ENCODE results near the gene ECI1. TPM values are rescaled to one million over a fixed set of nuclear protein-coding genes. Genes with fewer than 3 reads are reported as not detected.

The ECI1 gene
- total and polyA plus RNA-seq, 2 of the 13 experiments (the other 11 are each of a cell fraction or from before 2014, with no cell fraction given), result 82.0 to 102 TPM

DNA sequence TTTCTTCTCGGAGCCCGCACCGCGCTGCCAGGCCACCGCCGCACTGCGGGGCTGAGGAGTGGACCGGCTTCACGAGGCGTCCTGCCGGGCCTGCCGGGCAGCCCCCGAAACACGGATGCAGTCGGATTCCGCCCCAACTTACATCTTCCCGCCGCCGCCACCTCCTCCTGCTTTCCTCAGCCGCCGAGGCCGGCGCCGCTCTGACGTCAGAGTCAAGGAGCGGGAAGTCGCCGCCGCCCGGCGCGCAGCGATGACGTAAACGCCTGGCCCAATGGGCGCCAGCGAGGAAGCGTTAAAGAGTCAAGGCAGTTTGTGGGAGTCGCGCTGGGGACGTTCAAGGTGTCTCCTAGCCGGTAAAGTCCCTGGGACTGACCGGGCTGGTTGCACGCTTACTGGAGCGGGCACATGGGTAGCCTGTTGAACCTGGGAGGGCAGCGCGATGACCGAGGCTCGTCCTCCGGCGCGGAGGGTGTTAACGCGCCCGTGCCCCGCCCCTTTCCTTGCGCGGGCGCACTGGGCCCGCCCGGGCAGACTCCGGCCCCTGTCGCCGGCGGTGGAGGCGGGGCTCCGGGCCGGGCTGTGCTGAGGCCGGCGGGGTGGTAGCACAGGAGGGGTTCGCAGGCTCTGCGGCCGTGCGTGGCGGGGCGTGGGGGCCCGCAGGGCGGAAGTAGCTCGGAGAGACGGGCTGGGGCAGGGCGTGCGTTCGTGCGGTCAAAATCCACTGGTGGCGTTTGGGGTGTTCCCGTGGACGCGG is 16.7 kb upstream of the ECI1 start, which contains the start of gene RNPS1 (continued):
- TF ChIP-seq SMARCE1 (IDR thresholded peaks at IDR 0.05; ENCODE audit: borderline replicate concordance) (no peak), YY1 (IDR thresholded peaks at IDR 0.05; ENCODE audit: insufficient read depth, insufficient replicate concordance, low read depth, low read length) (peak; percentile 73), MAFG (CRISPR knock-in tag; IDR thresholded peaks at IDR 0.05) (no peak), ZNF230 (CRISPR knock-in tag; IDR thresholded peaks at IDR 0.05) (peak; percentile 71), MXI1 (IDR thresholded peaks at IDR 0.05; ENCODE audit: borderline replicate concordance, low read depth, low read length) (peak; percentile 65; the same call in 1 of the 3 replicates), NPAS2 (CRISPR knock-in tag; IDR thresholded peaks at IDR 0.05; ENCODE audit: borderline replicate concordance) (no peak), ZNF33A (CRISPR knock-in tag; IDR thresholded peaks at IDR 0.05; ENCODE audit: borderline replicate concordance) (no peak), MBNL3 (CRISPR knock-in tag; conservative IDR thresholded peaks at IDR 0.05) (no peak), ZNF430 (CRISPR knock-in tag; IDR thresholded peaks at IDR 0.05) (peak; percentile 83), ZSCAN31 (CRISPR knock-in tag; IDR thresholded peaks at IDR 0.05; ENCODE audit: low read depth) (no peak; the same call in 1 of the 2 replicates), SALL2 (CRISPR knock-in tag; IDR thresholded peaks at IDR 0.05) (peak; percentile 37; the same call in 1 of the 2 replicates), ZNF501 (CRISPR knock-in tag; IDR thresholded peaks at IDR 0.05) (peak; percentile 84), ESRRA (CRISPR knock-in tag; IDR thresholded peaks at IDR 0.05; ENCODE audit: low read depth) (peak; percentile 68; the same call in 1 of the 2 replicates), ZNF143 (CRISPR knock-in tag; IDR thresholded peaks at IDR 0.05) (peak; percentile 60), PRPF4 (IDR thresholded peaks at IDR 0.05; ENCODE audit: low read depth, low read length, poor library complexity, severe bottlenecking) (no peak)
- TF ChIP-seq, protein P1, sequence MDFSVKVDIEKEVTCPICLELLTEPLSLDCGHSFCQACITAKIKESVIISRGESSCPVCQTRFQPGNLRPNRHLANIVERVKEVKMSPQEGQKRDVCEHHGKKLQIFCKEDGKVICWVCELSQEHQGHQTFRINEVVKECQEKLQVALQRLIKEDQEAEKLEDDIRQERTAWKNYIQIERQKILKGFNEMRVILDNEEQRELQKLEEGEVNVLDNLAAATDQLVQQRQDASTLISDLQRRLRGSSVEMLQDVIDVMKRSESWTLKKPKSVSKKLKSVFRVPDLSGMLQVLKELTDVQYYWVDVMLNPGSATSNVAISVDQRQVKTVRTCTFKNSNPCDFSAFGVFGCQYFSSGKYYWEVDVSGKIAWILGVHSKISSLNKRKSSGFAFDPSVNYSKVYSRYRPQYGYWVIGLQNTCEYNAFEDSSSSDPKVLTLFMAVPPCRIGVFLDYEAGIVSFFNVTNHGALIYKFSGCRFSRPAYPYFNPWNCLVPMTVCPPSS (IDR thresholded peaks at IDR 0.05), result no peak
- TF ChIP-seq, protein P2, sequence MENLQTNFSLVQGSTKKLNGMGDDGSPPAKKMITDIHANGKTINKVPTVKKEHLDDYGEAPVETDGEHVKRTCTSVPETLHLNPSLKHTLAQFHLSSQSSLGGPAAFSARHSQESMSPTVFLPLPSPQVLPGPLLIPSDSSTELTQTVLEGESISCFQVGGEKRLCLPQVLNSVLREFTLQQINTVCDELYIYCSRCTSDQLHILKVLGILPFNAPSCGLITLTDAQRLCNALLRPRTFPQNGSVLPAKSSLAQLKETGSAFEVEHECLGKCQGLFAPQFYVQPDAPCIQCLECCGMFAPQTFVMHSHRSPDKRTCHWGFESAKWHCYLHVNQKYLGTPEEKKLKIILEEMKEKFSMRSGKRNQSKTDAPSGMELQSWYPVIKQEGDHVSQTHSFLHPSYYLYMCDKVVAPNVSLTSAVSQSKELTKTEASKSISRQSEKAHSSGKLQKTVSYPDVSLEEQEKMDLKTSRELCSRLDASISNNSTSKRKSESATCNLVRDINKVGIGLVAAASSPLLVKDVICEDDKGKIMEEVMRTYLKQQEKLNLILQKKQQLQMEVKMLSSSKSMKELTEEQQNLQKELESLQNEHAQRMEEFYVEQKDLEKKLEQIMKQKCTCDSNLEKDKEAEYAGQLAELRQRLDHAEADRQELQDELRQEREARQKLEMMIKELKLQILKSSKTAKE (CRISPR knock-in tag; IDR thresholded peaks at IDR 0.05; ENCODE audit: borderline replicate concordance), result no peak; the same call in 1 of the 2 replicates
- TF ChIP-seq, protein P3, sequence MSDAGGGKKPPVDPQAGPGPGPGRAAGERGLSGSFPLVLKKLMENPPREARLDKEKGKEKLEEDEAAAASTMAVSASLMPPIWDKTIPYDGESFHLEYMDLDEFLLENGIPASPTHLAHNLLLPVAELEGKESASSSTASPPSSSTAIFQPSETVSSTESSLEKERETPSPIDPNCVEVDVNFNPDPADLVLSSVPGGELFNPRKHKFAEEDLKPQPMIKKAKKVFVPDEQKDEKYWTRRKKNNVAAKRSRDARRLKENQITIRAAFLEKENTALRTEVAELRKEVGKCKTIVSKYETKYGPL (CRISPR knock-in tag; IDR thresholded peaks at IDR 0.05), result 0 out of 2 replicates have a peak, but pooled peaks have one; percentile 73
- TF ChIP-seq, protein P4, sequence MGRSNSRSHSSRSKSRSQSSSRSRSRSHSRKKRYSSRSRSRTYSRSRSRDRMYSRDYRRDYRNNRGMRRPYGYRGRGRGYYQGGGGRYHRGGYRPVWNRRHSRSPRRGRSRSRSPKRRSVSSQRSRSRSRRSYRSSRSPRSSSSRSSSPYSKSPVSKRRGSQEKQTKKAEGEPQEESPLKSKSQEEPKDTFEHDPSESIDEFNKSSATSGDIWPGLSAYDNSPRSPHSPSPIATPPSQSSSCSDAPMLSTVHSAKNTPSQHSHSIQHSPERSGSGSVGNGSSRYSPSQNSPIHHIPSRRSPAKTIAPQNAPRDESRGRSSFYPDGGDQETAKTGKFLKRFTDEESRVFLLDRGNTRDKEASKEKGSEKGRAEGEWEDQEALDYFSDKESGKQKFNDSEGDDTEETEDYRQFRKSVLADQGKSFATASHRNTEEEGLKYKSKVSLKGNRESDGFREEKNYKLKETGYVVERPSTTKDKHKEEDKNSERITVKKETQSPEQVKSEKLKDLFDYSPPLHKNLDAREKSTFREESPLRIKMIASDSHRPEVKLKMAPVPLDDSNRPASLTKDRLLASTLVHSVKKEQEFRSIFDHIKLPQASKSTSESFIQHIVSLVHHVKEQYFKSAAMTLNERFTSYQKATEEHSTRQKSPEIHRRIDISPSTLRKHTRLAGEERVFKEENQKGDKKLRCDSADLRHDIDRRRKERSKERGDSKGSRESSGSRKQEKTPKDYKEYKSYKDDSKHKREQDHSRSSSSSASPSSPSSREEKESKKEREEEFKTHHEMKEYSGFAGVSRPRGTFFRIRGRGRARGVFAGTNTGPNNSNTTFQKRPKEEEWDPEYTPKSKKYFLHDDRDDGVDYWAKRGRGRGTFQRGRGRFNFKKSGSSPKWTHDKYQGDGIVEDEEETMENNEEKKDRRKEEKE (IDR thresholded peaks at IDR 0.05), result no peak
- TF ChIP-seq, protein P5, sequence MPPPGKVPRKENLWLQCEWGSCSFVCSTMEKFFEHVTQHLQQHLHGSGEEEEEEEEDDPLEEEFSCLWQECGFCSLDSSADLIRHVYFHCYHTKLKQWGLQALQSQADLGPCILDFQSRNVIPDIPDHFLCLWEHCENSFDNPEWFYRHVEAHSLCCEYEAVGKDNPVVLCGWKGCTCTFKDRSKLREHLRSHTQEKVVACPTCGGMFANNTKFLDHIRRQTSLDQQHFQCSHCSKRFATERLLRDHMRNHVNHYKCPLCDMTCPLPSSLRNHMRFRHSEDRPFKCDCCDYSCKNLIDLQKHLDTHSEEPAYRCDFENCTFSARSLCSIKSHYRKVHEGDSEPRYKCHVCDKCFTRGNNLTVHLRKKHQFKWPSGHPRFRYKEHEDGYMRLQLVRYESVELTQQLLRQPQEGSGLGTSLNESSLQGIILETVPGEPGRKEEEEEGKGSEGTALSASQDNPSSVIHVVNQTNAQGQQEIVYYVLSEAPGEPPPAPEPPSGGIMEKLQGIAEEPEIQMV (CRISPR knock-in tag; IDR thresholded peaks at IDR 0.05; ENCODE audit: low read depth), result peak; percentile 82; the same call in 1 of the 2 replicates

All from HepG2 (cell line).